Hematopoietic multipotent progenitor cell (in vitro differentiated cells): ENCODE data around the gene APP. TPM values are rescaled to one million over a fixed set of nuclear protein-coding genes. Genes with fewer than 3 reads are reported as not detected.

Source experiments
- DNase-seq, 3 donors: peaks; one replicate each; pipeline ENCODE4 v3.0.0-alpha.2; 2011 to 2015; ENCODE audit warnings: low read depth in 2 of 3, low spot score in 2 of 3
- total RNA-seq: library from RNA; depleted of rRNA; stranded (reverse); fragments of >200 nt; gene quantifications from one replicate; pipeline ENCODE4 v1.2.3, GENCODE V29; 2012

APP gene
- total RNA-seq, 1 donor = 126 TPM

DNA sequence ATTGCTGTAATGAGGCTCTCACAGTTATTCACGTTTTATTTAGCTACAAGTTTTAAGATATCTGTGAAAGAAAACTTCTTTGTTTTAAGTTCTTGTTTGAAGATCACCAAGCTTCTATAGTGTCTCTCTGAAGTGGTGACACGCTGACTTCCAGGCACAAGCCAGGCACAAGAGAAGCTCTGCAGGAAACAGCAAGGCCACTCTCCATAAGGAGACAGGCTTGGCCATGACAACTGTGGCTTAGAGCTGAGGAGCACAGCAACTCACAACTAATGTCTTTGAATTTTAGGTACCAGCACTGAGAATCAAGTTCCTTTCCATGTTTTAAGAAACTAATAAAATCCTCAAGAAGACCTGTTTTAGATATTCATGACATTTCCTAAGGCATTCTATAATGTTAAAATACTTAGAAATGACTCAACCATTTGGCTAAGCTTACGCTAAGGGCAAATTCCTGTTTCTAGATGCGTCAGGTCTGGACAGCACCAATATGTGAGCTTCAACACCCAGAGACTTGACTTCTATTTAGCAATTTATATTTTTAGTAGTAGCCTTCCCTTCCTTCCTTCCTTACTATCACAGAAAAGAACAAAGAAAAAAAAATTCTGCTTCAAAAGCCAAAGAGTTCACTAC is 40.2 kb downstream of the APP start:
- DNase-seq = no peak

DNA sequence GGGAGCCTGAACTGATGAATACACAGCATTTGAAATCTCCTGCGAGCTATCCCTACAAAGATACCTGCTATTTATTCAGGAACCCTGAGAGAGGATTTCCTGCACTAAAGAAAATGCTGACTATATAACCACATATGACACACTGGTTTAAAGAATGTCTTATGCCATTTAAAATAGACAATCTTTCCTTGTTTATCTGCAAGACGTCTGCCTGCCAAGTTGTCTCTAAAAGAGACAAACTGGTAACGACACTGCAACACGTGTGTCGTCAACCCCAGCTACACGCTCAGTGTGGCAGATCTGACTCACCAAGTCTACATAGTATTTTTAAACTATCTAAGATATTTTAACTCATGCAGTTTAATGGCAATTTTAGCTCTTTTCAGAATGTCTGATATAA is 42.7 kb downstream of the APP start:
- DNase-seq = no peak

DNA sequence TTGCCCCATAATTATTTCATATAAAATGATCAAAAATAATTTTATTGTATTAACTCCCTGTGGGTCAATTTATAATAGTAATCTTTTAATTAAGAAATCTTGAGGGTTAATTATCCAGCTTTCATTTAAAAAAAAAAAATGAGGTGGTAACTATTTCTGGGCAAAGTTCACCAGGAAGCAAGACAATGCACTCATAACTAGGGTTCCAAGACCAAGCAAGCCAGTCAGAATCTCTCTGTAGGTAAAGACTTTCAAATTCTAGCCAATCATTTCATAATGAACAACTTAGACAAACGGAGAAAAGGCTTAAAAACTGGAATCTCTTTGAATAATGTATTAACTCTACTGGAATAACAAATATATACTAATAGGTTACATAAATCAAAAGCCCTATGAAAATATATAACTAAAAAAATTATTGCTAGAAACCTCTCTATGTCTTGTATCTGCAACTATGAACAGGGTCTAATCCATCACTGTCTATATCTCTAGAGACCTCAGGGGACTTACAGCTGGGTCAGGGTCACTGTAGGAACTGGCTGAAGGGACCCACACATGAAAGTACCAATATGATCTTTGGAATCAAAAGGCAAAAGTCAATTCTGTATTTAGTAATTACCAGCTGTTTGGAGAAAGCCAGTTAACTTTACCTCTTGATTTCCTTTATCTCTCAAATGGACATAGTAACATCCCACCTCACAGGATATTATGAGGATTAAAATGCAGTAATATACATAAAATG is 43.3 kb downstream of the APP start:
- DNase-seq = no peak

DNA sequence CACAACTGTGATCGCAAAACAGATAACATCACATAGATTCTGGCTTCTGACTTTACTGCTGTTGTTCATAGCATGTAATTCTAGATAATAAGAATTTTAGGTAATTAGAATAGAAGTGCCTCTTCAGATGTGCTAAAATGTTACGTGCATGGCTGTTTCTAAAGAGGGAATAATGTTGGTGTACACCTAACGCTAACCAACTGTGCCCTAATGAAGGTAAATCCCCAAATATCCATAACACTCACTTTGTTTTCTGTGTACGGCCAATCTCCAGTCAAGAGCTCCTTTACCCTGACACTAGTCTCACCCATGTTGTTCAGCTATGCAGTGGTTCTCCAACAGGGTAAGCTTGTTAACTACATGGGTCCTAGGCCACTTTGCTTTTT is 44.4 kb downstream of the APP start:
- DNase-seq = no peak

DNA sequence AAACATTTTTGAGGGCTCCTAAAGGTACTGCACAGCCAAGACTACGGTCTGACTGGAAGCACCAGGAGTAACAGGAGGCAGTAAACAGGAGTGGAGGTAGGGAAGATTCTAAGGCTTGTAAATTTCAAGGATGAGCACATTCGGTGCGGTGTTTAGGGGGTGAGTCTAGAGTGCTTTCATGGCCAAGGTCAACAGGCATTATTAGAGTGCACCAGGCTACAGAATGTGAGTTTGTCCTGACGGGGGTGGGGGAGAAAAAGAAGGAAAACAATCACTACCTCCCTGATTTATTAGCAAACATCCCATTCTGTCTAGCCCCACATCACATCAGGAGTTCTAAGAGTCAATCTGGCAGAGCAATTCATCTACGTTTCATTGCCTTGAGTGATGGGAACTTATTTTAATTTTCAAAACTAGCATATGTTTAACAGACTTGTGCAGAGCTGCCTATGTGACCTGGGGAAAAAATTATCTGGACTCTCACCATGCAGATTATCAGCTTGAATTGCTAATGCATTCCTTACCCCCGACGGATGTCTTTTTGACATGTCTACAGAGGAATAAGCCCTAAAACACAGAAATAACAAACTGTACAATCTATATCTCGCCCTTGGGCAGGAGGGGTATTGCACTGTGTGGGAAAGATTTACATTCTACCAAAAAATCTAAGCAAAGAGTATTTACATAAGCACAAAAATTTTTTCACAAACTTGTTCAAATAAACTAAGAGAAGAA is 45.0 kb downstream of the APP start:
- DNase-seq = no peak

DNA sequence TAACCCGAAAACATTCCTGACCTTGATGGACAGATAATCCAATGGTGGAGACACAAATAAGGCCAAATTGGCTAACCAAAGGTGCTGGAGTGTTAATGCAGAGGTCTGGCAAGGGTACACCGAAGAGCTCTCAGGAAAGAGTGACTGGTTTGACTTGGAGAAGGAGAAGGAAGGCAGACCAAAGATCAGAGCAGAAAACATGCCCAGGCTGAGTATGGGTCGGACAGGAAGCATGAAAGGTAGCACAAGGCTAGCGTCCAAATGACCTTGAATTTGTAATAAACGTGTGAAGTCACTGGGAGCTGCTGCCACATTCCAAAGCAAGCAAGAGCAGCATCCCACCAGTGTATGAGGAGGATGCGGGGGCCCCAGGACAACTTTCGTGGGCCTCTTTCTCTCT is 45.7 kb downstream of the APP start:
- no peak for DNase-seq

DNA sequence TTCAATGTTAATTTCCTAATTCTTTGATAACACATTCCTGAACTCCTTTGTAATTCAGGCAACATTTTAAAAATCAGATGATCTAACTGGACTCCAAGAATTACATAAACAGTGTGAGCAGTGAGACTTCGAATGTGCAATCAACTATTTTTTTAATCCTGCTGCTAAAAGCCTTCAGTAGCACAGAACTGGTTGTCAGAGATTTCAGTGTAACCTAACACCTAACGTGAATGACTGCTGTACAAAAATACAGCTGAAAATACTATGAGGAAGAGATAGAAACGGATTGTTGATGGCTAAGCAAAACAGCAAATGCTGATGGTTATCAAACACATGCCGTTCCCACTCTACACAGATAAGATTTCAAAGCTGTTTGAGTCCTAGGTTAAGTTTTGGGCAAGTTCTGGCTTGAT is 46.1 kb downstream of the APP start:
- DNase-seq = no peak

DNA sequence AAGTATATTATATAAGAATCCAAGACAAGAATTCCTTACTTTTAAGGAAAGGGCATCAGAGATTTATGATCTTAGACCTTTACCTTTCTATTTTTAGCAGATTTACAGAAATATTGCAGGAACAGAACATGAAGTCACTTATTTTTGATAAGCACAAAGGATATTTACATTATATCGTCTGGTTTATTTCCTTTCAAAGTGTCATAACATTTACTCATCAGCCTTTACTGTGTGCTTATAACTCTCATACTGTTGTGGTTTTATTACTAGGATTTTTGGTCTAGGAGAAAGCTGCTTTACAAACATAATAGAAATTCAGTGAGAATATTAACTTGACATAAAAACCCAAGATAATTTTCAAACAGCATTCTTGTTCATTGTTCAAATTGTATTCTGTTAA is 47.6 kb downstream of the APP start:
- DNase-seq = no peak

DNA sequence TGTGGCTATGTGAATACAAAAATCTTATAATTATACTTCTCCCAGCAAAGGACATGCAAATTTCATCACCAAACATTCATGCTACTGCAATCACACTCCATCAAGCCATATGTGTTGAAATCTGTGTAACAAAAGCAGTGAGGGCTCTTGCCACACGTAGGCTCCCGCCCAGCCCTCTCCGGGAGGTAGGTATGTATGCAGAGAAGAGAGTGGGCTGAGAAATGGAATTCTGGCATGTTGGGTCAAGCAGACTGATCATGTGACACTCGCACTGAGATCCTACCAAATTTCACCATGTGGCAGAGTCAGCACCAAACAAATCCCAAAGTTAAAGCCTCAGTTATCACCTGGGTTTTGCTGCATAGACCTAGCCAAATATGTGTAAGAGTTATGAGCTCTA is 49.7 kb downstream of the APP start:
- DNase-seq = no peak

DNA sequence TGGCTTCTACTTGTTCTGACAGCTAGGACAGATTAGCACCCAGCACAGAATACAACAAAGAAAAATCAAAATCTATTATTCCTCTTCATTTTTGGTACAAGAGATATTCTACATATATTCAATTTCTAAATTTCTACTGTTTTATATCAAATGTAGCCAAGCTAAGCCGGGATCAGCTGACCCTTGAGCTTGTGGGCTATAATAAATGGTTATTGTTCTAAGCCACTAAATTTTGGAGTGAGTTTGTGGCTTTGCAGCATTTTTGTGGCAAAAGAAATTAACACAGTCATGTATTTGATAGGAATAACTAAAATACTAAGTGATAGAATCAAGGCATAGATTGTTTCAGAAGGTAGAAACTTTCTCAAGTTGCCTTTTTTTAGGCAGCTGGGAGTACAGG is 50.7 kb downstream of the APP start:
- no peak for DNase-seq

DNA sequence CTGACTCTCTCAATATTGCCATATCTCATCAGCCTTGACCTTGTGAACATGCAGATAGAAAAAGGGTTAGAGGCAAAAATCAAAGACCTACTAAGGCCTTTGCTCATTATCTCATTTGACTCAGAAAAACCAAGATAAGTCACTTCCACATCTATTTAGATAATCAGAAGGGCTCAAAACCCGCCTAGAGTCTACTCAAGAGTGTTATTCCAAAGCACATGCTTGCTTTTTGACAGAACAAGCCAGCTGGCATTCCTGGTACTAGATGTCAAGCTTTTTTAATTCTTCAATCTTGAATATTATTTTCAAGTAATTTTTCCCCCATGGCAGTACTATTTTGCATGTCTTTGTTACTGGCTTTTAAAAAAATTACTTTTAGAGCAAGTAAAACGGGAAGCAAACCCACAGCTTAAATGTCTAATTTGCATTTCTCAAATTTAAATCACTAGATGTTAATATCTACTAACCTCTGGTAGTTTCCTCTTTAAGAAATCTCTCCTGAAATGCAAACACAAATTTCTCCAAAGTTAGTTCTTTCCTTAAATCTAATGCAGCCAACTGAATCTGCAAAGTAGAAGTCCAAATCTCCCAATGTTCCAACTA is 51.5 kb downstream of the APP start:
- DNase-seq = no peak

DNA sequence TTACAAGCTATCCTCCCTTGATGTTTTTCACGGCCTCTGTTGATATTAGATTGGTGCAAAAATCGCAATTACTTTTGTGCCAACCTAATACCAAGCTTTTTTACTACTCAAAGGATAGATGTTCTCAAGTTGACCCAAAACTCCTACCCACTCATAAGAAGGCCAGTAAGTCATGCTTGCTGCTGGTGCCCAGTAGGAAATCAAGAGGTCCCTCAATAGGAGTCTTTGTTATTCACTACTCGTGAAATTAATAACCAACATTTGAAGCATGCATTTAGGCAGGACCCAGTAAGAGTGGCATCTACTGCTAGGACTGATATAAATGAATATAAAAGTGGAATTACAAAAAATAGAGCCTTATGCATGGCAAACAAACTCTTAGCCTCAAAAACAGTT is 52.6 kb downstream of the APP start:
- DNase-seq = no peak

DNA sequence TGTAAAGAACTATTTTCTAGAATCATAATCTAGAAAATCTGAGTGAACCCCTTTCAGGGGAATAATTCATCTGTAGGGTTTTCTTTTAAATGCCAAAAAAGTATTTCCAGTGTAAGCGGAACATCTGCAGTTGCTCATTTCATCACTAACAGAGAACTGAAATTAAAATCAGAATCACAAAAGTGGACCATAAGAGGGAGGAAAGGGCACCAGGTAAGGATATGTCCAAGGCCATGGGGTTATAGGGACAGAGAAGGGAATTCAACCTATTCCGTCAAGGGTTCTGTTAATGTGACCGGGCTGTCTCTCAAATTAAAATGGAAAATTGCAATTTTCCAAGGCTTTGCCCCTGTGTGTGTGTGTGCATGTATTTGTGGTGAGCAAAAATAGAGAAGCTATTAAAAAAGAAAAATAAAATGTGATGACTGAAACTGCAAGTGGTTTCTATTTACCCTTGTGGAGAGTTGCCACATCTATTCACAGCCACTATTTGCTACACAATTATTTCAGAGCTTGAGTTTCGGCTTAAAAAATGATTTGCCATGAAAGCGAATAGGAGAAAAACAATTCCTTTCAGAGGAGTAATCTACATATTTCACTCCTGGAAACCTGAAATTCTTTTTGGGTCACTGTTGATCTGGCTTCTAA is 53.1 kb downstream of the APP start:
- DNase-seq = no peak

DNA sequence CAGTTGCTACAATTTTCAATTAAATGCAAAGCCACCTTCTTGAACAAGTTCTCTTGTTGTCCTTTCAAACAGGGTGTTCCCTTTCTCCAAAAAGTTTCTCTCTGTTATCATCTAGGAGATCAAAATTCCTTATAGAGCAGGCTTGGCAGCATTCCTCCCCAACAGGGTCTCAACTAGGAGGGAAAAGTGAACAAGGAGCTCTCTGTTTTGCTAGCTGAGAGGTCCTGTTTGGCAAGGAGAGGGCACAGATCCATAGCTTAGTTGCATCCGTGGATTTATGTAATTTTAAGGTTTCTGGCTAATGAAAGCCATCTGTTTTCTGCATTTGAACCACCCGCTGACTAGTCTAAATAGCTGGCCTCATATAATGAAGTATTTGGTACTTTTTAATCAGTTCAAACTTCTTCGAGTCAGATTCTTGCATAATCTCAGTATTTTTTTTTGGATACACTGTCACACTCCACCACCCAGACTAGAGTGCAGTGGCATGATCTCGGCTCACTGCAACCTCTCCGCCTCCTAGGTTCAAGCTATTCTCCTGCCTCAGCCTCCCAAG is 54.0 kb downstream of the APP start:
- DNase-seq = no peak

DNA sequence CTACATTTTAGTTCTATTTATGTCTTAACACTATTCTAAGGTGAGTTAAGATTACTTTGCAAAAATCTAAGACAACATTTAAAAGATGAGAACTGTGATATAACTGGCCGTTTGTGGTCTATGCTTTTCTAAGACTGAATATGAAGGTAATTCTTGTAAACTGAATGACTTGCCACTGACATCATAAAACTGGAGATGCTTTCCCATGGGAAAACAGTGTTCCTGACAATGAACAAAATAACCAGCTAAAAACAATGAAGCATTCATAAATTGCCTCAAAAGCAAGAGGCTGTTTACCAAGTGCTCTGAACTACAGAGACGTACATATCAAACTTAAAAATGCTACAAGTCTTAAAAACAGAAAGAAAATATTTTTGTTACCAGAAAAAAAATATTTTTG is 54.7 kb downstream of the APP start:
- DNase-seq = no peak

DNA sequence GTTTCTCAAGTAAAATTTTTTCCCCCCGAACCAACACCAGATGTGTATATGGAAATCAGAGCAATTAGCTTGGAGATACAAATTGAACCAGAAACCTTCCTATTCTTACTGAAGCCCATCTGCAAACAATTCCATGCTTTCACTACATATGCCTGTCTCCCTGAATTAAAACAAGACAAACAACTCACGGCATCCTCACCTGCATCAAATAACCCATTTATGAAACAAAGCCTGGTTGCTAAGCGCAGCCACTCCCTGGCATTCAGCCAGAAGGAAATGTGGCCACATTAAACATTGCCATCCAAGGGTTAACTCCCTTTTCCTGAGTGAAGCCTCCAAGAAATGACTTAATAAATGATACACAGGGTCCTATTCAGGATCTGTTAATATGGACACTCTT is 55.3 kb downstream of the APP start:
- peak in 1 of 3 donors; percentile 2 for DNase-seq

DNA sequence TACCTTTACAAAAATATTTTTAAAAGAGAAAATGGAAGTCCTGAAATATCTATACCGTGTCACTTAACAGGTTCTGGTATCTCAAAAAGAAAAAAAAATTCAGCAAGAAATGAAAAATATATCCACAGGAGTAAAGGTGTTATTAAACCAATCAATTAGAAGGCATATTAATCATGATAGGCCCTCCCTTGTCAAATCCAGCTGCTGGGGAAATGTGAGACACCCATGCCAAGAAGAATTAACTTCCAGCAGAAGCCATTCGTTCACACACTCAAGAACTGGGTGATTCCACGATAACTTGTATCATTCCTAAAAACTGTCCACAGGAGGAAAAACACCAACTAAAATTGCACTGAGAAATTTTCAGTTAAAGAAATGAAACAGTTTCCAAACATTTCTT is 57.6 kb downstream of the APP start:
- DNase-seq = no peak

DNA sequence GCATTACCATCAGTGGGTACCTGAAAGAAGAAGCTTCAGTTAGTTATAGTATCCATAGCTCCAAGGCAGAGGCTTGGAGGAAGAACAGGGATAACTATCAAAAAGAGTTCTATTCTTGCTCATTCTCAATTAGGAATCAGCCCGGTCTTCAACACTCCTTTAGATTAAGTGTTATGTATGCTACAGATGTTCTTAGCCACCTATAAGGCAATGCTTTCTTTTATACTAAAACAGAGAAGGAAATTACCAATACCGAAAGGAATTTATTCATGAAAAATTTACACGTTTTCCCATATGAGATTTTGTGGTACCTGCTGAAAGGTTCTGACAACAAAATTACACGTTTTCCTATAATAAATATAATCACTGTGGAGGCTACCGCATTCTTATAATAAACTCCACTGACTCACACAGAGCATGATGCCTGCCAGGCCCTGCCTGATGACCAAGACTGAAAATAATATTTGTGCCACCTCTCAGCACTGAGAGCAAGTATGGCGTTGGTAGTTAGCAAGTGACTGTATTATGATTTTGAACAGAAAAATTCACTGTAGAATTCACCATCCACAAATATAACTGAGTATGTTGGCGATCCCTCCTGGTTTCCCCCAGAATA is 58.3 kb downstream of the APP start:
- DNase-seq = no peak

DNA sequence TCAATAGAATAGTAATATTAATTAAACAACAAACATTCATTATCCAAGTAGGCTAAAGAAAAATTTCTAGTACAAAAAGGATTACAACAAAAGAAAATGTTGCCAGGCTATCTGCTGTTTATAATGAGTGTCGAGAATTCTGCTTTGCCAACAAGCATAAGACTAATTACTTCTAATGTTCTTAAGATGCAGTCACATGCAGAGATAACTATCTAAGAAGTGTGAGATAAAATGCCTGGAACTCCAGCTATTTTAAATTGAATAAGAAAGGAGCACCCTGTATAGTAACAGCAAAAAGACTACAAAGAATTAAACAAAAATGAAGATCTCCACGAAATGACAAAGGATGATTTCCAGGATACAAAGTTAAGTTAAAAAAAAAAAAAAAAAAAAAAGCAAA is 59.9 kb downstream of the APP start:
- DNase-seq = no peak

DNA sequence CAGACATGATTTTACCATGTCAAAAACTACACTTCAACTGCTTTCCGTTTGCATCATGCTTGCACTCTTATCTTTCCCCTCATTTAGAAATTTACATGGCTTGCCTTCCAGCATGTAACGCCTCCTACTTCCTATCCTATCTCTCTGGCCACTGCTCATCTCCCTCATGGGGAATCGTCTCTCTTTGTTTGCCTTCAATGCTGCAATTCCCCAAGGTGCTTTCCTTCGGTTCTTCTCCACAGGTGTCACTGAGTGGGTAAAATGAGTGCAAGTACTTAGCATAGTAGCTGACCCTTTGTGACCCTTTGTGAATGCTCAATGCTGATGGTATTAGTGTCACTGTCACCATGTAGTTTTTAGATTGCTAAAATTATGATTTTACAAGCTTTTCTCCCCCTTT is 63.1 kb downstream of the APP start:
- no peak for DNase-seq
